A549 treated with DMSO at 1 μM for 4 hours (cell line): ENCODE data around the gene MICU2. TPM values are rescaled to one million over a fixed set of nuclear protein-coding genes. Genes with fewer than 3 reads are reported as not detected.

ENCODE experiments used
- total RNA-seq: library from RNA; stranded (reverse); fragments of 200-300 nt; extraction: Qiagen RNA extraction; gene quantifications from 5 replicates; pipeline ENCODE4 v1.2.3, GENCODE V29; 2022; ENCODE audit warnings: low read depth

Gene MICU2, protein sequence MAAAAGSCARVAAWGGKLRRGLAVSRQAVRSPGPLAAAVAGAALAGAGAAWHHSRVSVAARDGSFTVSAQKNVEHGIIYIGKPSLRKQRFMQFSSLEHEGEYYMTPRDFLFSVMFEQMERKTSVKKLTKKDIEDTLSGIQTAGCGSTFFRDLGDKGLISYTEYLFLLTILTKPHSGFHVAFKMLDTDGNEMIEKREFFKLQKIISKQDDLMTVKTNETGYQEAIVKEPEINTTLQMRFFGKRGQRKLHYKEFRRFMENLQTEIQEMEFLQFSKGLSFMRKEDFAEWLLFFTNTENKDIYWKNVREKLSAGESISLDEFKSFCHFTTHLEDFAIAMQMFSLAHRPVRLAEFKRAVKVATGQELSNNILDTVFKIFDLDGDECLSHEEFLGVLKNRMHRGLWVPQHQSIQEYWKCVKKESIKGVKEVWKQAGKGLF
- 15.8 to 19.6 TPM (median 17.3 TPM) in 5 replicates for total RNA-seq

DNA sequence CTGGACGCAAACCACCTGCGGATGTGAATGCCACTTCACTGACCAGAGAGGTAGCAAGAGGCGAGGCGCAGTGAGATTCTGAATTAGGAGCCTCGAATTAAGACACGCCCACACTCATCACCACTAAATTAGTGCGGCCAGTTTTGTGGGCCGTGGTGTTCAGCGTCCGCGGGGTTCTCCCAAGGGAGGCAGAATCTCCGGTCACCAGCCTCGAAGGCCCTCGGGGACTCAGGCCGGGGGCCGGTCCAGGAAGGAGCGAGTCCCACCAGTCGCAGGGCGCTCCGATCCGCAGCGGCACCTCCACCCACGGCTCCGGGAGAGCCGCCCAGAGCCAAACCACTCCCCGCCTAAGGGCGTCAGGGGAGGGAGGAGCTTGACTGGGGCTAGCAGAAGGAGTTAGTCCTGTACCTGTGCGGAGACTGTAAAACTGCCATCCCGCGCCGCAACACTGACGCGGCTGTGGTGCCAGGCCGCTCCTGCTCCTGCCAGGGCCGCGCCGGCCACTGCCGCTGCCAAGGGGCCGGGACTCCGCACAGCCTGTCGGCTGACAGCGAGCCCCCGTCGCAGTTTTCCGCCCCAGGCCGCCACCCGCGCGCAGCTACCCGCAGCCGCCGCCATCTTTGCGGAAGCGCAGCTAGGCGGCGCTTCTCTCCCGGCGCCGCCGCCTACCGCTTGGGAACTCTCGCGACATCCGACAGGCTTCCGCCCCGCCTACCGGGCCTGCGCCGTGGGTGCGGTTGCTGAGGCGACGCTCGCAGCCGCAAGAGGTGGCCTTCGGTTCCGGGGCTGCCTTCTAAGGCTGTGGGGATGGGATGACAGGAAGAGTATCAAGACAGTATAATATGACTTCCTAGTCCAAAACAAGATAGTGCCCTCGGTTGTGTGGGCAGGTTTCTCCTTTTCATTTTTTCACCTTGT lies at the start of gene MICU2:
TSS of gene MICU2 (minus strand) at position 640 of the 918 bp plus-strand sequence. CDS start at position 618, 22 bp downstream.

DNA sequence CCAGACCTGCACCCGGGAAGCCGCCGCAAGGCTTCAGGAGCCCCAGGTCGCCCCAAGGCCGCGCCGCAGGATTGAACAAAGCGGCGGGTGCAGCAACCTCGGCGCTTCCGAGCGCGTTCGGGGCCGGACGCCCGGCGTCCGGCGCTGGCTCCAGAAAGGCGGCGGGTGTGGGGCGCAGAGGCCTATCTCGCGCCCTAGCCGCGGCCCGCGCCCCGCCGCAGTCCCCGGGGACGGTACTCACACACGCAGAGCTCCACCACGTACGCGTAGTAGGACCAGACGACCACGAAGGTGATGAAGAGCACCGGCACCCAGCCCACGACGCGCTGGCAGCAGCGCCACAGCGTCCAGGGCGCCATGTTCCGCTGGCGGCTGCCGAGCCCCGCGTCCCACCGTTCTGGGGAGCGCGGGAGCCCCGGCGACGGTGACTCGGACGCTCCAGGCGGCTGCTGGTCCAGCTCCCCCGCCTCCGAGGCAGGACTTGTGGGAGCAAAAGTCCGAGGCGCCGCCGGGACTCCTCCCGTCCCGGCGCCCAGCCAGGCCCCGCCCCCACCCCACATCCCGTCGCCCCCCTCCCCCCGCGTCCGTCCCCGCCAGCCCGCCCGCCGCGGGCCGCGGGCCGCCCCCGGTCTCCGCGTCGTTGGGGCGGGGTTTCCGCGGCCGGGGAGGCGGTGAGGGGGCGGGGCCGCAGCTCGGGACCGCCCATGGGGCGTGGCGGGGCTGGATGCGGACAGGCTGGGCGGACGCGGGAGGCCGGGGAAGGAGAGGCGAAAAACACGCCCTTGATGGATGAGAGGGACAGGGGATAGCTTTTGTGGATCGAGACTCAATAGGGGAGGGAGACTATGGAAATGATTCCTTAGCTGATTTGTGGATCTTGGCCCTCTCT lies 144.9 kb downstream of the MICU2 start, which contains the start of gene ZDHHC20:
TSS of gene ZDHHC20 (minus strand) at position 491 of the 889 bp plus-strand sequence. CDS start at position 359, 132 bp downstream.

Other genes with a start within 250 kb of the MICU2 start
- gene ZDHHC20, start 144.9 kb downstream of the MICU2 start, total RNA-seq = 15.9 to 26.4 TPM (median 22.8 TPM) in 5 replicates
- gene FGF9, start 66.9 kb upstream of the MICU2 start, total RNA-seq = not detected in 5 replicates